ENCODE data around the gene MLLT3. TPM values are rescaled to one million over a fixed set of nuclear protein-coding genes. Genes with fewer than 3 reads are reported as not detected.

The MLLT3 gene
- total and polyA plus RNA-seq, 7 experiments from 2014 or later, result 40.9 to 85.3 (median 64.8) TPM

DNA sequence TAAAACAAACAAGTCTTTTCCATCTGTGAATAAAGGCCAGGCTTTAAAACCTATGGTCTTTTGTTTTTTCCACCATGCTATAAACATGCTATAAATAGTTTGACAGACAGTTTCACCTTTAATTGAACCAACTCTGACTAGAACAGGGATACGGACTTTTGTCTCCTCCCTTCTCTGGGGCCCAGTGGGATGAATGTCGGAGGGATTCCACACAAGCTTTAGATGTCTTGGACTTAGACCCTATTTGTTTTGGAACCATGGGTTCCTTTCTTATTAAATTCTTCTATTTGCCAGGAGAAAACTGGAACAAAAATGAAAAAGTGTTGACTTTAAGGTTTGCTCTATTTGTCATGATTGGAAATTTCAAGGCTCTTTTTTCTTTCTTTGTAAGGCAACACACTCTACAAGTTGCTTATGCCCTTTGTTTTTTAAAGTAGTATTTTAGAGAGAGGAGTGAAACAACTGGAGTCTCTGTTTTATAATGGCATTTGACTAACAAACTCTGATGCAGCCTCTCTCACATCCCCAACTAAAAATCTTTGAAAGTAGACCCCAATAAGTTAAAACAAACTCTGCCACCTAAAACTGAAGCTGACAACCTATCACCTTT is 145.3 kb downstream of the MLLT3 start:
- peak overlapping the region in 5 of 9 donors; percentile 8 to 60 (median 30) for H3K27ac Mint-ChIP-seq

DNA sequence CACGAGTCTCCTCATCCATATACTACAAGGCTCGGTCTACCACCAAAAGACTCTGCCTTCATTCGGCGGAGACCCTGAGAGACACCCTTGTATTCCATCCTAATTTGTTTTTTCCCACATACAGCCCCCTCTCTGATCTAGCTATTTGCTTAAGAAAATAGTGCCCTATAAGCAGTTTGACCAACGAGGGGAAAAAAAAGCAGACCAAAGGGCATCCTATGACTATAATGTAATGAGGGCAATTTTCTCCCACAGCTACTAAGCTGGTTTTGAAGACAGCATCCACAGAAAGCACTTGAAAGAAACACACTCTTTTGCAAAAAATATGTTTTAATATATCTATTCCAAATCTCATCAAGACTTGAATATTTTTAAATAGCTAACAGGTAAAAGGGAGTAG is 147.8 kb downstream of the MLLT3 start:
- peaks cover 4 to 14% (median 7%) of the 10 kb centered on the region in 5 donors for H3K36me3 Mint-ChIP-seq
- H3K27ac Mint-ChIP-seq, result peak overlapping the region in 1 of 9 donors; percentile 13
- H3K4me1 Mint-ChIP-seq, result peaks cover 20 to 92% (median 85%) of the 10 kb centered on the region in 7 donors
- intact Hi-C loops (cut with micrococcal nuclease), result loop anchor here in 1 of 2 donors (2.0 kb wide), 1 partner anchor 14 kb away; no protein-coding TSS in a partner anchor
- Histone ChIP-seq H3K27me3 (ENCODE audit: control insufficient read depth in 2 of 2, insufficient read depth in 2 of 2, low read length in 2 of 2) (no peaks in the 10 kb centered on the region), H3K4me1 (ENCODE audit: control insufficient read depth in 2 of 2, insufficient read depth in 2 of 2, low read length in 2 of 2) (peaks cover 0 to 18% of the 10 kb centered on the region in 2 donors), H3K27ac (ENCODE audit: low read depth, low read length) (no peak overlapping the region), H3K9me3 (ENCODE audit: control insufficient read depth in 2 of 3, low read length in 3 of 3) (no peaks in the 10 kb centered on the region), H3K4me3 (ENCODE audit: low read length) (no peak overlapping the region), H3K36me3 (ENCODE audit: control insufficient read depth in 2 of 3, insufficient read depth in 3 of 3, low read length in 3 of 3) (no peaks in the 10 kb centered on the region)
- no peak for DNase-seq
- ChIA-PET CTCF (no interaction called here), POLR2A (no interaction called here)
- no peak for ATAC-seq
- no peaks in the 10 kb centered on the region for H3K27me3 Mint-ChIP-seq
- H3K4me3 Mint-ChIP-seq, result peak overlapping the region in 3 of 10 donors; percentile 12 to 18 (median 17)
- peaks cover 0 to 5% (median 0%) of the 10 kb centered on the region in 11 donors for H3K9me3 Mint-ChIP-seq

More for the DNA sequence above, 145.3 kb downstream of the MLLT3 start:
- H3K4me3 ChIP-seq (ENCODE audit: low read length), result no peak overlapping the region
- intact Hi-C loops (cut with micrococcal nuclease), result loop anchor here (1.0 to 5.0 kb wide), 3 partner anchors 12 to 45 kb away; no protein-coding TSS in a partner anchor
- peaks cover 0 to 18% of the 10 kb centered on the region in 2 donors for H3K4me1 ChIP-seq (ENCODE audit: control insufficient read depth in 2 of 2, insufficient read depth in 2 of 2, low read length in 2 of 2)
- H3K27ac ChIP-seq (ENCODE audit: low read depth, low read length), result no peak overlapping the region
- H3K9me3 ChIP-seq (ENCODE audit: control insufficient read depth in 2 of 3, low read length in 3 of 3), result no peaks in the 10 kb centered on the region
- POLR2A ChIA-PET, result no interaction called here
- H3K27me3 ChIP-seq (ENCODE audit: control insufficient read depth in 2 of 2, insufficient read depth in 2 of 2, low read length in 2 of 2), result no peaks in the 10 kb centered on the region
- no peak for DNase-seq
- H3K4me1 Mint-ChIP-seq, result peaks cover 22 to 96% (median 87%) of the 10 kb centered on the region in 7 donors
- H3K36me3 Mint-ChIP-seq, result peaks cover 0 to 4% (median 2%) of the 10 kb centered on the region in 5 donors
- no peak overlapping the region for H3K4me3 Mint-ChIP-seq
- H3K9me3 Mint-ChIP-seq, result no peaks in the 10 kb centered on the region
- CTCF ChIA-PET, result interaction anchor here (0.7 to 1.2 kb wide), 2 partner anchors 10 to 58 kb away, joined by 3 read pairs; no protein-coding TSS in a partner anchor
- no peak for ATAC-seq
- H3K27me3 Mint-ChIP-seq, result no peaks in the 10 kb centered on the region
- H3K36me3 ChIP-seq (ENCODE audit: control insufficient read depth in 2 of 3, insufficient read depth in 3 of 3, low read length in 3 of 3), result no peaks in the 10 kb centered on the region

DNA sequence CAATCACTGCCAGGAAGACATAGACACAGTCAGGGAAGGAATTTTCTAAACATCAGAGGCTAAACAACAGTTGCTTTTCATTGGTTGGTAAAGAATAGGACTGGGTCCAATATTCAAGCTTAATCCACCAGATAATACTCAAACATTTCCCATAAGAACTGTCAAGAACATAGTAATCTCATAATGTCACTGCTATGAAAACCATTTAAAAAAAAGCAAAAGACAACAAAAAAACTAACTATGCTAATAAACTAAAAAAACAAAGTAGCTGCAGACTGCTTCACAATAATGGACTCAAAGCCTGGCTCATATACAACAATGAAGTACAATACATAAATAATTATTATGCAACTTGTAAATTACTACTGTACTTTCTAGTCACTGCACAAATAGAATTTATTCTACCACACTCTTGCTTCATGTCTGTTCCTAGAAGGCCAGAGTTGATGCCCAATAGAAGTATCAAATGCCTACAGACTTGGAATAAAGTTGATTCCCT is 148.7 kb downstream of the MLLT3 start:
- no peak overlapping the region for H3K27ac ChIP-seq (ENCODE audit: low read depth, low read length)
- no peaks in the 10 kb centered on the region for H3K27me3 Mint-ChIP-seq
- peaks cover 18 to 92% (median 86%) of the 10 kb centered on the region in 7 donors for H3K4me1 Mint-ChIP-seq
- no peak for ATAC-seq
- no peak for DNase-seq
- intact Hi-C loops (cut with micrococcal nuclease), result loop anchor here in 1 of 2 donors (2.0 kb wide), 1 partner anchor 13 kb away; no protein-coding TSS in a partner anchor
- H3K36me3 ChIP-seq (ENCODE audit: control insufficient read depth in 2 of 3, insufficient read depth in 3 of 3, low read length in 3 of 3), result no peaks in the 10 kb centered on the region
- peaks cover 7 to 16% (median 11%) of the 10 kb centered on the region in 5 donors for H3K36me3 Mint-ChIP-seq
- POLR2A ChIA-PET, result interaction anchor here (1.0 kb wide), 1 partner anchor 12 kb away, joined by 3 read pairs; no protein-coding TSS in a partner anchor
- H3K4me3 Mint-ChIP-seq, result no peak overlapping the region
- H3K4me3 ChIP-seq (ENCODE audit: low read length), result no peak overlapping the region
- no peaks in the 10 kb centered on the region for H3K27me3 ChIP-seq (ENCODE audit: control insufficient read depth in 2 of 2, insufficient read depth in 2 of 2, low read length in 2 of 2)
- H3K9me3 ChIP-seq (ENCODE audit: control insufficient read depth in 2 of 3, low read length in 3 of 3), result no peaks in the 10 kb centered on the region
- no peak overlapping the region for H3K27ac Mint-ChIP-seq
- CTCF ChIA-PET, result no interaction called here
- peaks cover 0 to 9% (median 0%) of the 10 kb centered on the region in 11 donors for H3K9me3 Mint-ChIP-seq
- peaks cover 0 to 15% of the 10 kb centered on the region in 2 donors for H3K4me1 ChIP-seq (ENCODE audit: control insufficient read depth in 2 of 2, insufficient read depth in 2 of 2, low read length in 2 of 2)

DNA sequence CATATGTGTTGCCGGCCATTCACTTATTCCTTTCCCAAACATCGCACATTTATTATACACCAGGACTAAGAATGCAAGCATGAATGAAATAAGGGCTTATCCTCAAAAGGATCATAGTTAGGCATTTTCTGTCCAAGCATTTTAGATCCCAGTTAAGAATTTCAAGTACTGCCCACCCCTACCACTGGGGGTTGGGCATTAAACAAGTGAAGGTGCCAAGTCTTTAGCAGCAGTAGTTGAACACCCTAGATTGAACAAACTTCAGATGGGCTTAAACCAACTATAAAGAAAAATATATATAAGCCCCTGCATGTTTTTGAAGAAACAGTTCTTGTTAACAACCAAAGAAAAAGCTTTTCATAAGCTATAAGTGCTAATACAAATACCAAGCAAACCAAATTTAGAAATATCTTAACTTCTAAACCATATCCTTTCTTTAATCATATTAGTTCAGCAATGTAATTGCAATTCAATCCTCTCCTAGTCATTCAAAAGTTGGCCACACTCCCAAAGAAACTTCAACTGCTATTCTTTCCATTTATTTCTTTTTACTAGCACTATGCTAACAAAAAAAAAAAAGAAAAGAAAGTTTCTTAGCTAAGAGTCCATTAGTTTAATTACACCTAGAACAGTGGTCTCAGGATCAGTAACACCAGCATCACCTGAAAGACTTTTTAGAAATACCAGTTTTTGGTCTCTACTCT is 149.8 kb downstream of the MLLT3 start:
- Mint-ChIP-seq H3K36me3 (peaks cover 7 to 16% (median 13%) of the 10 kb centered on the region in 5 donors), H3K9me3 (peaks cover 0 to 9% (median 0%) of the 10 kb centered on the region in 11 donors), H3K27ac (no peak overlapping the region), H3K4me3 (peak overlapping the region in 1 of 10 donors; percentile 19), H3K27me3 (no peaks in the 10 kb centered on the region), H3K4me1 (peaks cover 20 to 92% (median 85%) of the 10 kb centered on the region in 7 donors)
- H3K27ac ChIP-seq (ENCODE audit: low read depth, low read length), result no peak overlapping the region
- intact Hi-C loops (cut with micrococcal nuclease), result no loop called here
- POLR2A ChIA-PET, result interaction anchor here (1.0 kb wide), 1 partner anchor 14 kb away, joined by 3 read pairs; no protein-coding TSS in a partner anchor
- CTCF ChIA-PET, result no interaction called here
- no peaks in the 10 kb centered on the region for H3K36me3 ChIP-seq (ENCODE audit: control insufficient read depth in 2 of 3, insufficient read depth in 3 of 3, low read length in 3 of 3)
- no peak for DNase-seq
- no peaks in the 10 kb centered on the region for H3K9me3 ChIP-seq (ENCODE audit: control insufficient read depth in 2 of 3, low read length in 3 of 3)
- H3K4me3 ChIP-seq (ENCODE audit: low read length), result no peak overlapping the region
- no peak for ATAC-seq
- H3K27me3 ChIP-seq (ENCODE audit: control insufficient read depth in 2 of 2, insufficient read depth in 2 of 2, low read length in 2 of 2), result no peaks in the 10 kb centered on the region
- H3K4me1 ChIP-seq (ENCODE audit: control insufficient read depth in 2 of 2, insufficient read depth in 2 of 2, low read length in 2 of 2), result peaks cover 0 to 8% of the 10 kb centered on the region in 2 donors

DNA sequence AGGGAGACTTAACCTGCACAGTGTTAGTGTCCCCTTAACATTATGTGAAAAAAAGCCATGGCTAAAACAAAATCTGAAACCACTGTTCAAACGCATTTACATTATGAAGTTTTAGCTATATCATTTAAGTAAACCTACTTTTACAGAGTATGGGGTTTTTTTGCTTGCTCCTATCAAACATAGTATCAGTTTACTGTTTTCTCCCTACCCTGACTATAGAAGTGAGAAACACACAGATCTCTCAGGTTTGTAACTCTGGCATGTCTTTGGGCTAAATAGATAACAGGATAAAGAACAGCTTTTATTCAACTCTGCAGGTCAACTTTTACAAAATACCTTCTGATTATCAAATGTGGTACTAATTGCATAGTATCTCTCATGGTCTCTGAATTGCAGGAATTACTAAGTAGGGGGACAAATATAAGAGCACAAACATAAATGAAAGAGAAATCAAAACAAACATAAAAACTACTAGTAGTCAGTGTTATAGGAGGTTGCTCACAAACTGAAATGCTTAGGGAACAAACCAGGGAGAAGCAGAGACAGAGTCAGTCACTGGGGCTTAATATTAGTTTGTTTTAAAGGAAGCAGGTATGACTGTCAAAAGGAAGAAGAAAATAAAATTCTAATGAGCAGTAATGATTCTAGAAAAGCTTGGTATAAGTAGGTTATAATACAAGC is 155.8 kb downstream of the MLLT3 start:
- intact Hi-C loops (cut with micrococcal nuclease), result loop anchor here in 1 of 2 donors (2.0 to 5.0 kb wide), 2 partner anchors 14 to 34 kb away; no protein-coding TSS in a partner anchor
- H3K4me3 Mint-ChIP-seq, result peak overlapping the region in 3 of 10 donors; percentile 4 to 39 (median 4)
- no peaks in the 10 kb centered on the region for H3K9me3 ChIP-seq (ENCODE audit: control insufficient read depth in 2 of 3, low read length in 3 of 3)
- peaks cover 22 to 85% (median 74%) of the 10 kb centered on the region in 7 donors for H3K4me1 Mint-ChIP-seq
- peaks cover 0 to 11% of the 10 kb centered on the region in 2 donors for H3K4me1 ChIP-seq (ENCODE audit: control insufficient read depth in 2 of 2, insufficient read depth in 2 of 2, low read length in 2 of 2)
- H3K27ac Mint-ChIP-seq, result peak overlapping the region in 4 of 9 donors; percentile 0 to 38 (median 4)
- DNase-seq, result no peak
- H3K27ac ChIP-seq (ENCODE audit: low read depth, low read length), result no peak overlapping the region
- no peaks in the 10 kb centered on the region for H3K27me3 Mint-ChIP-seq
- CTCF ChIA-PET, result interaction anchor here (0.8 kb wide), 1 partner anchor 9 kb away, joined by 4 read pairs; no protein-coding TSS in a partner anchor
- no peaks in the 10 kb centered on the region for H3K27me3 ChIP-seq (ENCODE audit: control insufficient read depth in 2 of 2, insufficient read depth in 2 of 2, low read length in 2 of 2)
- peaks cover 0 to 9% (median under 1%) of the 10 kb centered on the region in 11 donors for H3K9me3 Mint-ChIP-seq
- POLR2A ChIA-PET, result interaction anchor here (0.6 to 1.2 kb wide), 2 partner anchors 11 to 645 kb away, joined by 3 read pairs; no protein-coding TSS in a partner anchor
- peaks cover 7 to 16% (median 12%) of the 10 kb centered on the region in 5 donors for H3K36me3 Mint-ChIP-seq
- H3K36me3 ChIP-seq (ENCODE audit: control insufficient read depth in 2 of 3, insufficient read depth in 3 of 3, low read length in 3 of 3), result no peaks in the 10 kb centered on the region
- no peak for ATAC-seq
- H3K4me3 ChIP-seq (ENCODE audit: low read length), result no peak overlapping the region

DNA sequence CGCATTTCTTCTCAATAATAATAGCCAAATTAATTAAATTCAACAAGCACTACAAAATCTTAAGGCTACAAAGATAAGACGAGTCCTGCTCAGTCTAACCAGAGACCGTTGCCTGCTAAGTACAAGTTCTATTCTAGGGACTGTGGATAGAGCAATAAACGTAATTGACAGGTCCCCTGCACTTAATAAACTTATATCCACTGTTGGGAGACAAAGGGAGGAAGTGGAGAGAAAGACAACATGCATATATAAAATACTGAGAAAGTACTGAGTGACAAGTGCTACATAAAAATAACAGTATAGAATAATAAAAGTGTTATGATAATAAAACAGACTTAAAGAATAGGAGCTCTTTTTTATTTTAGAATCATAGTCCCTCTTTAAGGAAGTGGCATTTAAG is 158.1 kb downstream of the MLLT3 start:
- H3K4me3 Mint-ChIP-seq, result no peak overlapping the region
- H3K4me1 Mint-ChIP-seq, result peaks cover 27 to 89% (median 80%) of the 10 kb centered on the region in 7 donors
- H3K9me3 Mint-ChIP-seq, result peaks cover 0 to 4% (median 0%) of the 10 kb centered on the region in 11 donors
- CTCF ChIA-PET, result interaction anchor here (0.5 kb wide), 1 partner anchor 555 kb away, joined by 3 read pairs; no protein-coding TSS in a partner anchor
- peaks cover 0 to 6% (median 4%) of the 10 kb centered on the region in 5 donors for H3K36me3 Mint-ChIP-seq
- Histone ChIP-seq H3K27ac (ENCODE audit: low read depth, low read length) (no peak overlapping the region), H3K36me3 (ENCODE audit: control insufficient read depth in 2 of 3, insufficient read depth in 3 of 3, low read length in 3 of 3) (no peaks in the 10 kb centered on the region), H3K27me3 (ENCODE audit: control insufficient read depth in 2 of 2, insufficient read depth in 2 of 2, low read length in 2 of 2) (no peaks in the 10 kb centered on the region), H3K4me1 (ENCODE audit: control insufficient read depth in 2 of 2, insufficient read depth in 2 of 2, low read length in 2 of 2) (peaks cover 0 to 18% of the 10 kb centered on the region in 2 donors), H3K4me3 (ENCODE audit: low read length) (no peak overlapping the region), H3K9me3 (ENCODE audit: control insufficient read depth in 2 of 3, low read length in 3 of 3) (no peaks in the 10 kb centered on the region)
- ATAC-seq, result no peak
- POLR2A ChIA-PET, result no interaction called here
- no peaks in the 10 kb centered on the region for H3K27me3 Mint-ChIP-seq
- DNase-seq, result no peak
- intact Hi-C loops (cut with micrococcal nuclease), result loop anchor here in 1 of 2 donors (2.0 kb wide), 1 partner anchor 13 kb away; no protein-coding TSS in a partner anchor
- H3K27ac Mint-ChIP-seq, result peak overlapping the region in 1 of 9 donors; percentile 33
